BLaER1 (cell line): ENCODE measurements around the gene VILL.
"Not testable (repeated sequence)": the region's sequence is repeated elsewhere in the genome, so short reads cannot be mapped to it uniquely, and the experiment has no call there.

Source experiments
- H3K27ac ChIP-seq: shearing (Covaris generic); formaldehyde crosslinking; 2 replicates; pipeline ENCODE4 v1.8.1; 2022
- H3K27me3 ChIP-seq: shearing (Covaris generic); formaldehyde crosslinking; 2 replicates; pipeline ENCODE4 v1.8.1; 2022
- H3K36me3 ChIP-seq: shearing (Covaris generic); formaldehyde crosslinking; 2 replicates; pipeline ENCODE4 v1.8.1; 2022
- H3K4me1 ChIP-seq: shearing (Covaris generic); formaldehyde crosslinking; 2 replicates; pipeline ENCODE4 v1.8.1; 2022
- H3K4me2 ChIP-seq: shearing (Covaris generic); formaldehyde crosslinking; 2 replicates; pipeline ENCODE4 v1.8.1; 2022
- H3K4me3 ChIP-seq: shearing (Covaris generic); formaldehyde crosslinking; 2 replicates; pipeline ENCODE4 v1.8.1; 2022
- H3K9ac ChIP-seq: shearing (Covaris generic); formaldehyde crosslinking; 2 replicates; pipeline ENCODE4 v1.8.1; 2022
- H3K9me3 ChIP-seq: shearing (Covaris generic); formaldehyde crosslinking; 2 replicates; pipeline ENCODE4 v1.8.1; 2022
- H4K20me1 ChIP-seq: shearing (Covaris generic); formaldehyde crosslinking; 2 replicates; pipeline ENCODE4 v1.8.1; 2022
- Cebpa-rat ChIP-seq: shearing (Covaris generic); IDR thresholded peaks from 2 replicates; pipeline ENCODE4 v1.8.1; 2022

Gene VILL

GRCh38 chr3:38029400-38030125 lies 39.0 kb downstream of the VILL start, which contains the start of gene PLCD1:
PLCD1 (minus strand) TSS chr3:38029642; CDS start chr3:38029539, 103 bp downstream.
- Histone ChIP-seq H3K36me3 (no peaks in the 10 kb centered on the region), H4K20me1 (0 out of 2 replicates have a peak, but pooled peaks cover 7% of the 10 kb centered on the region), H3K9ac (no peak within 1 kb of the TSS), H3K4me1 (peaks cover 26% of the 10 kb centered on the region), H3K27ac (no peak within 1 kb of the TSS), H3K4me3 (peak within 1 kb of the TSS; percentile 56; the same call in 1 of the 2 replicates), H3K4me2 (peak within 1 kb of the TSS; percentile 71), H3K9me3 (no peaks in the 10 kb centered on the region; the same call in 1 of the 2 replicates), H3K27me3 (peaks cover 58% of the 10 kb centered on the region)
- no peak for TF ChIP-seq Cebpa-rat

GRCh38 chr3:38030126-38031021 lies 39.8 kb downstream of the VILL start:
- peak overlapping the region; percentile 56; the same call in 1 of the 2 replicates for H3K4me3 ChIP-seq
- H4K20me1 ChIP-seq, result 0 out of 2 replicates have a peak, but pooled peaks cover 7% of the 10 kb centered on the region
- TF ChIP-seq Cebpa-rat, result no peak
- H3K36me3 ChIP-seq, result no peaks in the 10 kb centered on the region
- peak overlapping the region; percentile 71 for H3K4me2 ChIP-seq
- H3K27me3 ChIP-seq, result peaks cover 58% of the 10 kb centered on the region
- no peaks in the 10 kb centered on the region; the same call in 1 of the 2 replicates for H3K9me3 ChIP-seq
- H3K9ac ChIP-seq, result no peak overlapping the region
- peaks cover 23% of the 10 kb centered on the region for H3K4me1 ChIP-seq
- no peak overlapping the region for H3K27ac ChIP-seq

- no peak overlapping the region for H3K9ac ChIP-seq
- H3K27ac ChIP-seq, result no peak overlapping the region
- H3K4me1 ChIP-seq, result peaks cover 14% of the 10 kb centered on the region
- no peak overlapping the region for H3K4me2 ChIP-seq
- no peaks in the 10 kb centered on the region; the same call in 1 of the 2 replicates for H3K9me3 ChIP-seq
- peaks cover 58% of the 10 kb centered on the region for H3K27me3 ChIP-seq
- H4K20me1 ChIP-seq, result 0 out of 2 replicates have a peak, but pooled peaks cover 7% of the 10 kb centered on the region
- no peak for TF ChIP-seq Cebpa-rat
- H3K36me3 ChIP-seq, result no peaks in the 10 kb centered on the region
- H3K4me3 ChIP-seq, result no peak overlapping the region
Measured at GRCh38 chr3:38031022-38031994, 40.7 kb downstream of the VILL start.

GRCh38 chr3:38032328-38032865 lies 41.8 kb downstream of the VILL start:
- H3K27ac ChIP-seq, result no peak overlapping the region
- no peaks in the 10 kb centered on the region for H3K36me3 ChIP-seq
- peaks cover 14% of the 10 kb centered on the region for H3K4me1 ChIP-seq
- no peak for TF ChIP-seq Cebpa-rat
- H3K9ac ChIP-seq, result no peak overlapping the region
- peak overlapping the region; percentile 6 for H3K4me2 ChIP-seq
- H3K9me3 ChIP-seq, result no peaks in the 10 kb centered on the region; the same call in 1 of the 2 replicates
- no peak overlapping the region for H3K4me3 ChIP-seq
- peaks cover 52% of the 10 kb centered on the region for H3K27me3 ChIP-seq
- H4K20me1 ChIP-seq, result 0 out of 2 replicates have a peak, but pooled peaks cover 7% of the 10 kb centered on the region

- H3K9me3 ChIP-seq, H3K9ac ChIP-seq, H3K36me3 ChIP-seq, H4K20me1 ChIP-seq, H3K27ac ChIP-seq, H3K4me3 ChIP-seq, H3K4me2 ChIP-seq: not testable (repeated sequence)
- Histone ChIP-seq H3K27me3 (peaks cover 40% of the 10 kb centered on the region), H3K4me1 (peaks cover 20% of the 10 kb centered on the region)
Measured at GRCh38 chr3:38033586-38033985, 43.0 kb downstream of the VILL start.

- not testable (repeated sequence) for H3K9me3 ChIP-seq, H3K4me2 ChIP-seq, H3K36me3 ChIP-seq, H3K4me3 ChIP-seq, H4K20me1 ChIP-seq, H3K27ac ChIP-seq, H3K9ac ChIP-seq
- H3K4me1 ChIP-seq, result peaks cover 28% of the 10 kb centered on the region
- H3K27me3 ChIP-seq, result peaks cover 32% of the 10 kb centered on the region
Measured at GRCh38 chr3:38034335-38034734, 43.7 kb downstream of the VILL start.

GRCh38 chr3:38036286-38036685 lies 45.7 kb downstream of the VILL start:
- TF ChIP-seq Cebpa-rat, result no peak

GRCh38 chr3:38036906-38037305 lies 46.3 kb downstream of the VILL start:
- H3K27me3 ChIP-seq, result peaks cover 7% of the 10 kb centered on the region; the same call in 1 of the 2 replicates
- no peaks in the 10 kb centered on the region for H3K9me3 ChIP-seq
- no peak for TF ChIP-seq Cebpa-rat
- H3K9ac ChIP-seq, result no peak overlapping the region
- H3K36me3 ChIP-seq, result no peaks in the 10 kb centered on the region
- H3K27ac ChIP-seq, result no peak overlapping the region
- no peak overlapping the region for H3K4me3 ChIP-seq
- H4K20me1 ChIP-seq, result no peaks in the 10 kb centered on the region
- no peak overlapping the region for H3K4me2 ChIP-seq
- H3K4me1 ChIP-seq, result peaks cover 32% of the 10 kb centered on the region

More at GRCh38 chr3:38036286-38036685, 45.7 kb downstream of the VILL start:
- H3K9ac ChIP-seq, result no peak overlapping the region
- no peaks in the 10 kb centered on the region for H3K36me3 ChIP-seq
- H3K4me2 ChIP-seq, result no peak overlapping the region
- H3K4me3 ChIP-seq, result no peak overlapping the region
- no peaks in the 10 kb centered on the region for H4K20me1 ChIP-seq
- no peaks in the 10 kb centered on the region for H3K9me3 ChIP-seq
- H3K4me1 ChIP-seq, result peaks cover 32% of the 10 kb centered on the region
- H3K27ac ChIP-seq, result no peak overlapping the region
- peaks cover 13% of the 10 kb centered on the region for H3K27me3 ChIP-seq

GRCh38 chr3:38038447-38038911 lies 47.9 kb downstream of the VILL start:
- peak overlapping the region; percentile 99 for H3K4me2 ChIP-seq
- peaks cover 26% of the 10 kb centered on the region for H3K4me1 ChIP-seq
- no peaks in the 10 kb centered on the region for H3K9me3 ChIP-seq
- H3K4me3 ChIP-seq, result peak overlapping the region; percentile 68
- H3K9ac ChIP-seq, result no peak overlapping the region
- no peaks in the 10 kb centered on the region for H3K27me3 ChIP-seq
- H3K36me3 ChIP-seq, result no peaks in the 10 kb centered on the region
- no peak overlapping the region for H3K27ac ChIP-seq
- no peak for TF ChIP-seq Cebpa-rat
- no peaks in the 10 kb centered on the region for H4K20me1 ChIP-seq
